HepG2 (cell line): Measurements from ENCODE around the gene SMURF2. TPM values are rescaled to one million over a fixed set of nuclear protein-coding genes. Genes with fewer than 3 reads are reported as not detected.
A peak's percentile ranks its signal among the peaks of the same experiment; 100 is the strongest.

ENCODE experiments used
- AGO1 ChIP-seq: fragments of 200-400 bp; formaldehyde crosslinking; IDR thresholded peaks from 2 replicates; pipeline ENCODE4 v1.6.1; 2017; ENCODE audit warnings: mild to moderate bottlenecking, low read depth, low read length, moderate library complexity; ENCODE audit not compliant: poor library complexity, severe bottlenecking
- AHR ChIP-seq: IDR thresholded peaks from 2 replicates; pipeline ENCODE4 v1.6.1; 2018; ENCODE audit warnings: missing genetic modification reagents, missing compliant biosample characterization
- CHCHD3 ChIP-seq: sonication (generic); formaldehyde crosslinking; IDR thresholded peaks from 2 replicates; pipeline ENCODE4 v1.8.0; 2022; ENCODE audit warnings: mild to moderate bottlenecking, missing genetic modification reagents, moderate library complexity
- FOXM1 ChIP-seq: sonication (generic); formaldehyde crosslinking; IDR thresholded peaks from 2 replicates; pipeline ENCODE4 v1.5.0; 2020; ENCODE audit warnings: missing genetic modification reagents
- MIER2 ChIP-seq: IDR thresholded peaks from 2 replicates; pipeline ENCODE4 v1.6.1; 2016; ENCODE audit warnings: missing biosample characterization, missing genetic modification reagents
- MXD4 ChIP-seq: IDR thresholded peaks from 2 replicates; pipeline ENCODE4 v1.6.1; 2016; ENCODE audit warnings: mild to moderate bottlenecking, missing biosample characterization, missing genetic modification reagents
- NPAS2 ChIP-seq: sonication (generic); formaldehyde crosslinking; IDR thresholded peaks from 2 replicates; pipeline ENCODE4 v1.8.0; 2022; ENCODE audit warnings: mild to moderate bottlenecking, missing genetic modification reagents, borderline replicate concordance
- REL ChIP-seq: sonication (generic); formaldehyde crosslinking; conservative IDR thresholded peaks from 2 replicates; pipeline ENCODE4 v1.8.0; 2022; ENCODE audit warnings: mild to moderate bottlenecking, missing genetic modification reagents, moderate library complexity
- RFX1 ChIP-seq: fragments of 450-650 bp; IDR thresholded peaks from 2 replicates; pipeline ENCODE4 v1.6.1; 2017
- RXRA ChIP-seq: sonication (generic); formaldehyde crosslinking; IDR thresholded peaks from 2 replicates; pipeline ENCODE4 v1.5.1; 2020; ENCODE audit warnings: missing genetic modification reagents
- SAP130 ChIP-seq: IDR thresholded peaks from 2 replicates; pipeline ENCODE4 v1.6.1; 2016; ENCODE audit warnings: low read depth
- SIN3A ChIP-seq: IDR thresholded peaks from 2 replicates; pipeline ENCODE4 v1.6.1; 2011; ENCODE audit warnings: low read depth, mild to moderate bottlenecking, control low read depth, low read length, borderline replicate concordance
- SMARCE1 ChIP-seq: fragments of 450-650 bp; IDR thresholded peaks from 2 replicates; pipeline ENCODE4 v1.6.1; 2017; ENCODE audit warnings: borderline replicate concordance
- ZNF34 ChIP-seq: sonication (generic); formaldehyde crosslinking; IDR thresholded peaks from 2 replicates; pipeline ENCODE4 v1.4.0; 2020; ENCODE audit warnings: mild to moderate bottlenecking, missing genetic modification reagents, borderline replicate concordance
- polyA plus RNA-seq, 8 experiments: library from polyadenylated mRNA; depleted of rRNA in 3 of 8; stranded (reverse) in 7 of 8; unstranded in 1 of 8; fragments of >200 nt; fragmentation: Illumina TruSeq in 4 of 8; extraction: Trizol in 4 of 8; gene quantifications; 2 replicates each; pipeline versions ENCODE4 v1.2.1 to v1.2.3, GENCODE V29; 2011 to 2016; ENCODE audit warnings: low read depth in 4 of 8, missing spikeins in 1 of 8, mixed read lengths in 1 of 8; ENCODE audit not compliant: insufficient read depth in 1 of 8
- total RNA-seq, 5 experiments: library from RNA; depleted of rRNA; stranded (reverse); fragments of >200 nt; fragmentation: Illumina TruSeq; extraction: Trizol; gene quantifications; 2 replicates each; pipeline ENCODE4 v1.2.3, GENCODE V29; 2016; ENCODE audit warnings: low read depth in 1 of 5
- TF ChIP-seq, protein P1 (sequence below): sonication (generic); formaldehyde crosslinking; IDR thresholded peaks from 2 replicates; pipeline ENCODE4 v1.4.0; 2020; ENCODE audit warnings: missing genetic modification reagents
- TF ChIP-seq, protein P2 (sequence below): sonication (generic); formaldehyde crosslinking; conservative IDR thresholded peaks from 2 replicates; pipeline ENCODE4 v1.8.0; 2022; ENCODE audit warnings: mild to moderate bottlenecking, moderate library complexity, missing genetic modification reagents
- TF ChIP-seq, protein P3 (sequence below): sonication (generic); formaldehyde crosslinking; IDR thresholded peaks from 2 replicates; pipeline ENCODE4 v1.8.0; 2023; ENCODE audit warnings: mild to moderate bottlenecking, missing genetic modification reagents
- TF ChIP-seq, protein P4 (sequence below): sonication (generic); formaldehyde crosslinking; IDR thresholded peaks from 2 replicates; pipeline ENCODE4 v1.4.0; 2020; ENCODE audit warnings: missing genetic modification reagents
- TF ChIP-seq, protein P5 (sequence below): IDR thresholded peaks from 2 replicates; pipeline ENCODE4 v1.6.1; 2016; ENCODE audit warnings: low read depth, control low read depth
- TF ChIP-seq, protein P6 (sequence below): sonication (generic); formaldehyde crosslinking; IDR thresholded peaks from 2 replicates; pipeline ENCODE4 v1.4.0; 2020; ENCODE audit warnings: missing genetic modification reagents

SMURF2 gene
- total and polyA plus RNA-seq, 2 of the 13 experiments (the other 11 are each of a cell fraction or from before 2014, with no cell fraction given): 14.9 to 24.3 TPM

DNA sequence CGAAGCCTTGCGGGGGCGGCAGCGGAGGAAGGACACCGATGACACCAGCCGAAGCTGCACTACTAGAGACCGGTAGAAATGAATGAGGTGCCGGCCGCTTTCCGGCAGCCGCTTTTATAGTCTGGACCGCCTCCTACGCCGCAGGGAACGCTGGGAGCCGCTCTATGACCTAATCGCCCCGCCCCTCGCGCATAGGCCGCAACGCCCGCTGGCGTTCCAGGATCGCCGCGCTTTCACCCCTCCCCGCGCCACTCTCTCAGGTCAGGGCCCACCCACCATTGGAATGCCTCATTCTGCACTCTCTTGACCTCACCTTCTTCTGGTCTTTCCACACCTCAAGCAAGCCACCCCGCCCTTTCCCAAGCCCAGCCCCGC lies 155.9 kb downstream of the SMURF2 start, which contains the start of gene DDX5 (continued):
- TF ChIP-seq, protein P1, sequence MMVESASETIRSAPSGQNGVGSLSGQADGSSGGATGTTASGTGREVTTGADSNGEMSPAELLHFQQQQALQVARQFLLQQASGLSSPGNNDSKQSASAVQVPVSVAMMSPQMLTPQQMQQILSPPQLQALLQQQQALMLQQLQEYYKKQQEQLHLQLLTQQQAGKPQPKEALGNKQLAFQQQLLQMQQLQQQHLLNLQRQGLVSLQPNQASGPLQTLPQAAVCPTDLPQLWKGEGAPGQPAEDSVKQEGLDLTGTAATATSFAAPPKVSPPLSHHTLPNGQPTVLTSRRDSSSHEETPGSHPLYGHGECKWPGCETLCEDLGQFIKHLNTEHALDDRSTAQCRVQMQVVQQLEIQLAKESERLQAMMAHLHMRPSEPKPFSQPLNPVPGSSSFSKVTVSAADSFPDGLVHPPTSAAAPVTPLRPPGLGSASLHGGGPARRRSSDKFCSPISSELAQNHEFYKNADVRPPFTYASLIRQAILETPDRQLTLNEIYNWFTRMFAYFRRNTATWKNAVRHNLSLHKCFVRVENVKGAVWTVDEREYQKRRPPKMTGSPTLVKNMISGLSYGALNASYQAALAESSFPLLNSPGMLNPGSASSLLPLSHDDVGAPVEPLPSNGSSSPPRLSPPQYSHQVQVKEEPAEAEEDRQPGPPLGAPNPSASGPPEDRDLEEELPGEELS: peak; percentile 78; the same call in 1 of the 2 replicates
- TF ChIP-seq RXRA (CRISPR knock-in tag): peak; percentile 88; the same call in 1 of the 2 replicates
- peak; percentile 24; the same call in 1 of the 2 replicates for TF ChIP-seq CHCHD3 (CRISPR knock-in tag)
- TF ChIP-seq, protein P2, sequence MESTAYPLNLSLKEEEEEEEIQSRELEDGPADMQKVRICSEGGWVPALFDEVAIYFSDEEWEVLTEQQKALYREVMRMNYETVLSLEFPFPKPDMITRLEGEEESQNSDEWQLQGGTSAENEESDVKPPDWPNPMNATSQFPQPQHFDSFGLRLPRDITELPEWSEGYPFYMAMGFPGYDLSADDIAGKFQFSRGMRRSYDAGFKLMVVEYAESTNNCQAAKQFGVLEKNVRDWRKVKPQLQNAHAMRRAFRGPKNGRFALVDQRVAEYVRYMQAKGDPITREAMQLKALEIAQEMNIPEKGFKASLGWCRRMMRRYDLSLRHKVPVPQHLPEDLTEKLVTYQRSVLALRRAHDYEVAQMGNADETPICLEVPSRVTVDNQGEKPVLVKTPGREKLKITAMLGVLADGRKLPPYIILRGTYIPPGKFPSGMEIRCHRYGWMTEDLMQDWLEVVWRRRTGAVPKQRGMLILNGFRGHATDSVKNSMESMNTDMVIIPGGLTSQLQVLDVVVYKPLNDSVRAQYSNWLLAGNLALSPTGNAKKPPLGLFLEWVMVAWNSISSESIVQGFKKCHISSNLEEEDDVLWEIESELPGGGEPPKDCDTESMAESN: no peak; the same call in 1 of the 2 replicates
- TF ChIP-seq AGO1: no peak
- TF ChIP-seq, protein P3, sequence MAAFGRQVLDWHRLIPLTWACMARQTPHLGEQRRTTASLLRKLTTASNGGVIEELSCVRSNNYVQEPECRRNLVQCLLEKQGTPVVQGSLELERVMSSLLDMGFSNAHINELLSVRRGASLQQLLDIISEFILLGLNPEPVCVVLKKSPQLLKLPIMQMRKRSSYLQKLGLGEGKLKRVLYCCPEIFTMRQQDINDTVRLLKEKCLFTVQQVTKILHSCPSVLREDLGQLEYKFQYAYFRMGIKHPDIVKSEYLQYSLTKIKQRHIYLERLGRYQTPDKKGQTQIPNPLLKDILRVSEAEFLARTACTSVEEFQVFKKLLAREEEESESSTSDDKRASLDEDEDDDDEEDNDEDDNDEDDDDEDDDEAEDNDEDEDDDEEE: no peak
- peak; percentile 84; the same call in 1 of the 2 replicates for TF ChIP-seq SAP130
- TF ChIP-seq, protein P4, sequence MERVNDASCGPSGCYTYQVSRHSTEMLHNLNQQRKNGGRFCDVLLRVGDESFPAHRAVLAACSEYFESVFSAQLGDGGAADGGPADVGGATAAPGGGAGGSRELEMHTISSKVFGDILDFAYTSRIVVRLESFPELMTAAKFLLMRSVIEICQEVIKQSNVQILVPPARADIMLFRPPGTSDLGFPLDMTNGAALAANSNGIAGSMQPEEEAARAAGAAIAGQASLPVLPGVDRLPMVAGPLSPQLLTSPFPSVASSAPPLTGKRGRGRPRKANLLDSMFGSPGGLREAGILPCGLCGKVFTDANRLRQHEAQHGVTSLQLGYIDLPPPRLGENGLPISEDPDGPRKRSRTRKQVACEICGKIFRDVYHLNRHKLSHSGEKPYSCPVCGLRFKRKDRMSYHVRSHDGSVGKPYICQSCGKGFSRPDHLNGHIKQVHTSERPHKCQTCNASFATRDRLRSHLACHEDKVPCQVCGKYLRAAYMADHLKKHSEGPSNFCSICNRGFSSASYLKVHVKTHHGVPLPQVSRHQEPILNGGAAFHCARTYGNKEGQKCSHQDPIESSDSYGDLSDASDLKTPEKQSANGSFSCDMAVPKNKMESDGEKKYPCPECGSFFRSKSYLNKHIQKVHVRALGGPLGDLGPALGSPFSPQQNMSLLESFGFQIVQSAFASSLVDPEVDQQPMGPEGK: peak; percentile 82; the same call in 1 of the 2 replicates
- TF ChIP-seq, protein P5, sequence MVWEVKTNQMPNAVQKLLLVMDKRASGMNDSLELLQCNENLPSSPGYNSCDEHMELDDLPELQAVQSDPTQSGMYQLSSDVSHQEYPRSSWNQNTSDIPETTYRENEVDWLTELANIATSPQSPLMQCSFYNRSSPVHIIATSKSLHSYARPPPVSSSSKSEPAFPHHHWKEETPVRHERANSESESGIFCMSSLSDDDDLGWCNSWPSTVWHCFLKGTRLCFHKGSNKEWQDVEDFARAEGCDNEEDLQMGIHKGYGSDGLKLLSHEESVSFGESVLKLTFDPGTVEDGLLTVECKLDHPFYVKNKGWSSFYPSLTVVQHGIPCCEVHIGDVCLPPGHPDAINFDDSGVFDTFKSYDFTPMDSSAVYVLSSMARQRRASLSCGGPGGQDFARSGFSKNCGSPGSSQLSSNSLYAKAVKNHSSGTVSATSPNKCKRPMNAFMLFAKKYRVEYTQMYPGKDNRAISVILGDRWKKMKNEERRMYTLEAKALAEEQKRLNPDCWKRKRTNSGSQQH (CRISPR knock-in tag): peak; percentile 72; the same call in 1 of the 2 replicates
- TF ChIP-seq AHR: peak; percentile 11; the same call in 1 of the 2 replicates
- TF ChIP-seq, protein P6, sequence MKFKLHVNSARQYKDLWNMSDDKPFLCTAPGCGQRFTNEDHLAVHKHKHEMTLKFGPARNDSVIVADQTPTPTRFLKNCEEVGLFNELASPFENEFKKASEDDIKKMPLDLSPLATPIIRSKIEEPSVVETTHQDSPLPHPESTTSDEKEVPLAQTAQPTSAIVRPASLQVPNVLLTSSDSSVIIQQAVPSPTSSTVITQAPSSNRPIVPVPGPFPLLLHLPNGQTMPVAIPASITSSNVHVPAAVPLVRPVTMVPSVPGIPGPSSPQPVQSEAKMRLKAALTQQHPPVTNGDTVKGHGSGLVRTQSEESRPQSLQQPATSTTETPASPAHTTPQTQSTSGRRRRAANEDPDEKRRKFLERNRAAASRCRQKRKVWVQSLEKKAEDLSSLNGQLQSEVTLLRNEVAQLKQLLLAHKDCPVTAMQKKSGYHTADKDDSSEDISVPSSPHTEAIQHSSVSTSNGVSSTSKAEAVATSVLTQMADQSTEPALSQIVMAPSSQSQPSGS: peak; percentile 69
- TF ChIP-seq FOXM1 (CRISPR knock-in tag): no peak
- TF ChIP-seq MIER2 (CRISPR knock-in tag): no peak
- TF ChIP-seq SMARCE1: no peak
- TF ChIP-seq ZNF34: no peak
- TF ChIP-seq SIN3A: peak; percentile 98
- no peak for TF ChIP-seq MXD4 (CRISPR knock-in tag)
- 0 out of 2 replicates have a peak, but pooled peaks have one; percentile 7 for TF ChIP-seq NPAS2 (CRISPR knock-in tag)
- TF ChIP-seq RFX1: no peak
- no peak; the same call in 1 of the 2 replicates for TF ChIP-seq REL (CRISPR knock-in tag)
